GM20431 (cell line): ENCODE measurements around the gene PIGC.

ENCODE experiments used
- in situ Hi-C: fragments of 300-500 bp; cut with MseI, MboI; formaldehyde crosslinking; loops from one replicate; pipeline ENCODE4 v1.15.0; 2020; ENCODE audit warnings: low sequenced_read_pairs; ENCODE audit not compliant: unreplicated experiment

PIGC gene

GRCh38 chr1:172443666-172444453, at the start of gene PIGC:
TSS of gene PIGC (minus strand) at chr1:172444069. CDS start at chr1:172442622, 1,447 bp downstream.
- in situ Hi-C loops, result no loop called here

GRCh38 chr1:172492421-172492820, 48.6 kb upstream of the PIGC start:
- in situ Hi-C loops, result no loop called here

DNA sequence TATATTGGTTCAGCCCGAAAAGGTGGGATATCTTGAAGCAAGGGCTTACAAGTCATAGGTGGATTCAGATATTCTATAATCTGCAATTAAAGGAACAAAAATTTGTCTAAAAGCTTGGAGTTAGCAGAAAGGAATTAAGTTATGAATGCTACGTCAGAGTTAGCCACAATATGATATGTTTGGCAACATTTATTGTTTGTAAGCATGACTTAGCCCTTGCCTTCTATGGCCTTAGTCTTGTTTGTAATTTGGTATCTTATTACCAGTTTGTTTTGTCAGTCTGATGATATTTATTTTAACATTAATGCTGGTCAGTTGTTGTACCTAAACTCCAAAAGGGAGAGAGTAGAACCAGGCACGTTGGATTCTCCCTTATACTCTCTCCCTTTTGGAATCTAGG, 46.0 kb upstream of the PIGC start:
- in situ Hi-C loops, result no loop called here

DNA sequence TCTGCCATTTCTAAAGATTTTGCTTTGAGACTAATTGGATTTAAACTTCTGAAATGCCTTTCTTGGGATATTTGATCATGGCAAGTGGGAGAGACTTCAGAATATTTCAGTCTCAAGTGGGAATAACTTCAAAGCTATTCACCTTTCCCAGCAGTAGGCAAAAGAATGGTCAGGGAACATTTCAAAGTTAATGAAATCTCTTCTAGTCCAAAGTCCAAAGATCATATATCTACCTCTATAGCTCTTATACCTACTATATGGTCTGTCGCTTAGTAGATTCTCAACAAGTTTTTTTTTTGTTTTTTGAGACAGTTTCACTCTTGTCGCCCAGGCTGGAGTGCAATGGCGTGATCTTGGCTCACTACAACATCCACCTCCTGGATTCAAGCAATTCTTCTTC, 44.5 kb upstream of the PIGC start:
- in situ Hi-C loops, result no loop called here

GRCh38 chr1:172487550-172487949, 43.7 kb upstream of the PIGC start:
- in situ Hi-C loops, result no loop called here

- in situ Hi-C loops, result no loop called here
Measured at GRCh38 chr1:172486805-172487454, 43.1 kb upstream of the PIGC start.

DNA sequence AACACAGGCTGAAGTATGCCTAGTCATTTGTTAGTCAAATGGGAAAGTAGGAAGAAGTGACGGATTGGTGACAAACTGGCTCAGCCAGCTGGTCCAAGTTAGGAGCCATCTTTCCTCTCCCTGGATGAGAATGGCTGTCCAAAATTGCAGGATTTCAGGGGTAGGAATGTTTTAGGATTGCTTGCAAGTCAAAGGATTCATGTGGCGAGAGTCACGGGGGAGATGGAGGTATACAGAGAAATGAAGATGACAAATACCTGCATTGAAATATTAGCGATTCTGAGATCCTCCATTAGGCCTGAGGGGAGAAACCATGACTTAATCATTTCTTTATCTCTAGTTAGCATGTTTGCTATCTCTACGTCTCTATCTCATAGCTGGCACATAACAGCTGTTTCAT, 41.8 kb upstream of the PIGC start:
- in situ Hi-C loops, result no loop called here

- in situ Hi-C loops, result no loop called here
Measured at GRCh38 chr1:172484252-172484651, 40.4 kb upstream of the PIGC start.

DNA sequence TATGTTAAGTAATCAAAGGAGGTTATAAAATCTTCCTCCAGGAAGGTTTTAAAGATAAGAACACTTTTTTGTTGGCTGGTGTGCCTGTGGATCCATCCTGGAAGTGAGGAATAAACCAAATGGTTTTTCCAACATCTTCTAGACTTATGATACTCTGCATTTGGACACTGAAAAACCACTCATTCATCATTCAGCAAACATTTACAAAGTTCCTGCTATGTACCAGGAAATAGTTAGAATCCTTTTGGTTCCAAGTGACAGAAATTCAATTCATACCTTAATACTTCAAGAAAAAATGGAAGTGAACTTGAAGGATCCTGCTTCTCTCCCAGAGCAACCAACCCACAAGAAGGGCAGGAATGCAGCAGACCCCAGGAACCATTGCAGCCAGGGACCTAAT, 39.6 kb upstream of the PIGC start:
- in situ Hi-C loops, result no loop called here

- in situ Hi-C loops, result no loop called here
Measured at GRCh38 chr1:172482044-172482443, 38.2 kb upstream of the PIGC start.

DNA sequence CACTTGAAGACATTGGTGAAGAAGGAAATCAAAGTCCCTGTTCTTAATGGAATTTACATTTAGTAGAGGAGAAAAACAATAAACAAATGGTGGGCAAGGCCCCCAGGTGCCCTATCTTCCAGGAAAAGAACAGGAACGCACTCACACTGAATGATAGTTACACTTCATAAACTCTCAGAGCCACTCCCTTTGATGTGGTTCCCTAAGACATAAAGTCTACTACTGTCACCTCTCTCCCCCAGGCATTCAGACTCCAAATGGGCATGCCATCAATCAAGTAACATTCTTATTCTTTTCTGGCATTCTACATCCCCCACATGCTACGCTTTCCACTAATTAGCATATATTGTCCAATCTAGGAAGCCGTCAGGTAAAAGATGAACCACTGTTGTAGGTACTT, 36.6 kb upstream of the PIGC start:
- in situ Hi-C loops, result no loop called here

- in situ Hi-C loops, result no loop called here
Measured at GRCh38 chr1:172478485-172478884, 34.6 kb upstream of the PIGC start.

DNA sequence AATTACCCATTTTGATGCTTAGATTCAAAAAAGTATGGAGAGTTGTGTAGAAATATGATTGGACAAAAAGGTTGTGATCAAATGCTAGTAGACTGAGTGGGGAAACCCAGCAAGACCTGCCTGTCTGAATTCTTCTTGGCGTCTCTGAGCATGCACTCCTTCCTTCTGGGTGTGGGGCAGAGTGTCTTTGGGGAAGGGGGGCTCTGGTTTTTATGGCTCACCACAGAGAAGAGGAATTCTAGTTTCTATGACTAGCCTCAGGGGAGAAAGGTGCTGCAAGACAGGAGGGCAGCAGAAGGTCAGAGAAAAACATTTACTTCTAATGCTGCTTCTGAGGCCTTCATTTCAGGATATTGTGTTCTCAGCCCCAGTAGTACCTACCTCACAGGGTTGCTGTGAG, 33.9 kb upstream of the PIGC start:
- in situ Hi-C loops, result no loop called here

DNA sequence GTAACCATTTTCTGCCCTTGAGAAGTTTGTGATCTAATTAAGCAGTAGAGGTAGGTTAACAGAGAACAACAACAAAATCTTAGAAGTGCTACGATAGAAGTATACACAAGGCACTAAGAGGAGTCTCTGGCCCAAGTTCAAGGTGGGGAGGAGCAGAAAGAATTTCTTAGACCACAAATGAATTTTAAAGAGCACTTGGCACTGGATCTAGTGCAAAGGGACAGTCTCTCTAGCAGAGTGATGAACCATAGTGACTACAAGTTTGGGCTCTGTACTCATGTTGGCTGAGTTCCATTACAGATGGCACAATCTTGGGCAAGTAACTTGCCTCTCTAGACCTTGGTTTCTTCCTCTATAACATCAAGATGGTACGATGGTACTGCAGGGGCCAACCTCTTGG, 33.3 kb upstream of the PIGC start:
- in situ Hi-C loops, result no loop called here

- in situ Hi-C loops, result no loop called here
Measured at GRCh38 chr1:172476218-172476811, 32.4 kb upstream of the PIGC start.

DNA sequence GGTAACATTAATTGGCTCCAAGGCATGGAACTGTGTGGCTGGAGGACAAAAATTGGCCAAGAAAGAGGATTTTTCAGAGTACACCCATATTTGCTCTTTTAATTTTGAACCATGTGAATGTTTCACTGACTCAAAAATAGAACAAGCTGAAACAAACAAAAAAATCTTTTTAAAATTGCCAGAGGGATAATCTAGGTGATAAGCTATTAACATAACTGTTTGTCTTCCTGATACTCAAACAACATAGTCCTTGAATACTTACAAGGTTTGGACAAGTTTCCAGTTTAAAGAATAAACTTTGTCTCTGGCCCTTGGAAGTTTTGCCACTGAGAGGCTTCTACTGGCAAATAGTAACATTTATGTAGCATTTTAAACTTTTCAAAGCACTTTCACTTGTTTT, 30.0 kb upstream of the PIGC start:
- in situ Hi-C loops, result loop anchor here (25.0 kb wide), 1 partner anchor 238 kb away; no protein-coding TSS in a partner anchor

- in situ Hi-C loops, result loop anchor here (25.0 kb wide), 1 partner anchor 239 kb away; no protein-coding TSS in a partner anchor
Measured at GRCh38 chr1:172473302-172473701, 29.4 kb upstream of the PIGC start.

DNA sequence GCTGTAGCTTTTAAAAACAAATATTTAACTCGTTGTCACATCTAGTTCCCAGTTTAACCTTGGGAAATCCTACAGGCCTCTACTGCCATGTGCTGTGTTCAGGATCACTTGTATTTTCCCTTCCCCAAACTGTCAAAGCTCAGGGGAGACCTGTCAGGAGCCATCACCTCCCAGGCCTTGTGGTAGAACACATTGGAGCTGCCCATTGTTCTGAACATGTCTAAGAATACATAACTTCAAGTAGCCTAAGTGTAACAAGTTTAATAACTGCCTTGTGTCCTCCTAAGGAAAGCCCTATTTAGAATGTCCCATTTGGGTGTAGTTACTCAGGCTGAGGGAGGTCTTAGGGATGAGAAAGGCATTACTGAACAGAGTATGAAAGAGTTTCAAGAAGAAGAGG, 28.6 kb upstream of the PIGC start:
- in situ Hi-C loops, result loop anchor here (25.0 kb wide), 1 partner anchor 240 kb away; no protein-coding TSS in a partner anchor

DNA sequence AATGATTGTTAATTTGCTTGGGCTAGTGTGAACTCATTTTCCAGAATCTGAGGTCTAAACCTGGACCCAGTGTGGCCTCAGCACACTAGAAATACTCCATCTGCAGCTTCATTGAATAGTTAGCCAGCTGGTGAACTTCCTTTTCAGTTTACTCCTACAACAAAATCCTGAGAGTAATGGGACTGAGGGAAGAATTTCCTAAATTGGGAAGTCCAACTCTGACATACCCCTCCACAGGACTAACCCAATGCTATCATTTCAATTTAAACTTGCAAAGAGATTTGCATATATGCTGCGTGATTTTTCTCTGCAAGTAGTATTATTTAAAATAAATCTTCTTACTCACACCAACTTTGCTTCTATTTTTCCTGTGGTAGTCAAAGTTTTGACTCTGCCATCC, 27.8 kb upstream of the PIGC start:
- in situ Hi-C loops, result loop anchor here (25.0 kb wide), 1 partner anchor 241 kb away; no protein-coding TSS in a partner anchor

- in situ Hi-C loops, result loop anchor here (25.0 kb wide), 1 partner anchor 242 kb away; no protein-coding TSS in a partner anchor
Measured at GRCh38 chr1:172470149-172470548, 26.3 kb upstream of the PIGC start.

GRCh38 chr1:172469717-172470116, 25.8 kb upstream of the PIGC start:
- in situ Hi-C loops, result loop anchor here (25.0 kb wide), 1 partner anchor 243 kb away; no protein-coding TSS in a partner anchor
